NCI-H460 (cell line): Measurements from ENCODE around the gene ADIPOQ. TPM values are rescaled to one million over a fixed set of nuclear protein-coding genes. Genes with fewer than 3 reads are reported as not detected.
"Not testable (repeated sequence)": the region's sequence is repeated elsewhere in the genome, so short reads cannot be mapped to it uniquely, and the experiment has no call there.

Experiments used
- DNase-seq: peaks from one replicate; pipeline ENCODE4 v3.0.0-alpha.2; 2016; ENCODE audit warnings: low read depth; ENCODE audit errors: extremely low read depth
- polyA plus RNA-seq: library from polyadenylated mRNA; depleted of rRNA; stranded (reverse); fragments of >200 nt; gene quantifications from 2 replicates; pipeline ENCODE4 v1.2.3, GENCODE V29; 2014; cell fraction: nucleus; rRNA removed
- total RNA-seq: library from RNA; depleted of rRNA; stranded (reverse); fragments of >200 nt; shearing (Covaris generic); gene quantifications from 2 replicates; pipeline ENCODE4 v1.2.3, GENCODE V29; 2014; rRNA removed

ADIPOQ gene
- total RNA-seq = not detected in 2 replicates
- not detected in 2 replicates for polyA plus RNA-seq

DNA sequence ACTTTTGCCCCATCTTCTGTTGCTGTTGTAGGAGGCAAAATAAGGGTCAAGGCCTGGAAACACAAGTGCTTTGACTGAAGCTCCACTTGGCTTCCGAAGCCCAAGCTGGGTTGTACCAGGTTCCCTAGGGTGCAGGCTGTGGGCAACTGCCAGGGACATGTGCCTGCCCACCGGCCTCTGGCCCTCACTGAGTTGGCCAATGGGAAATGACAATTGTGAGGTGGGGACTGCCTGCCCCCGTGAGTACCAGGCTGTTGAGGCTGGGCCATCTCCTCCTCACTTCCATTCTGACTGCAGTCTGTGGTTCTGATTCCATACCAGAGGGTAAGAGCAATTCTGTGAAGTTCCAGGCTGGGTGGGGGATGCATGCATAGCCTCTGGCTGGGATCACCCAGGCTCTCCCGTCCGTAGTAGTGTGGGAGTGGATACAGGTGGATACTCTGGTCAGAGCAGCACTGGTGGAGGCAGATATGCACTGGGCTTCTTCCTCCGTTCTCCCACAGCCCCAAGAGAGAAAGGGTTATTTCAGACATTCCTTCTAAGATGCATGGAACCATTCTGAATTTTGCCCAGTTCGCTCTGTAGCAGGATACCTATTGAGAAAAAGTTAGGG is at the start of gene ADIPOQ:
Gene ADIPOQ (plus strand): TSS at position 285 of the 613 bp plus-strand sequence. CDS start 10,349 bp downstream, outside the sequence.
- DNase-seq = no peak

GRCh38 chr3:186798239-186798874 is 44.2 kb upstream of the ADIPOQ start:
- no peak for DNase-seq

DNA sequence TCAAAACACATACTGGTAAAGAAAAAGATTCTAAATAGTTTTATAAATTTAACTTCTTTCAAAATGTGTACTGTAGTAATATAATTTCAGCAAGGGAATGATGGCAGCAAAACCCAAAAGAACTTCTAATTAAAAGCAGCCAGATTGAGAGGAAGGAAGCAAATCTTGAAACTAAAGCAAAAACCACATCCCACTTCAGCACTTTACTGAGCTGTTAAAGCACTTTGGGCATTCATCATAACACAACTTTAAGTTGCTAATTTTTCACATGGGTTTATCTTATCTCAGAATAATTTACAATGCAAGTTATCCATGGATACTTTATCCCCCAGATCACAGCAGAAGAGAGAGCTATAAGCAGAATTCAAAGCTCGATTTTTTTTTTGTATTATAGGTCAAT is 42.2 kb upstream of the ADIPOQ start:
- DNase-seq = no peak

DNA sequence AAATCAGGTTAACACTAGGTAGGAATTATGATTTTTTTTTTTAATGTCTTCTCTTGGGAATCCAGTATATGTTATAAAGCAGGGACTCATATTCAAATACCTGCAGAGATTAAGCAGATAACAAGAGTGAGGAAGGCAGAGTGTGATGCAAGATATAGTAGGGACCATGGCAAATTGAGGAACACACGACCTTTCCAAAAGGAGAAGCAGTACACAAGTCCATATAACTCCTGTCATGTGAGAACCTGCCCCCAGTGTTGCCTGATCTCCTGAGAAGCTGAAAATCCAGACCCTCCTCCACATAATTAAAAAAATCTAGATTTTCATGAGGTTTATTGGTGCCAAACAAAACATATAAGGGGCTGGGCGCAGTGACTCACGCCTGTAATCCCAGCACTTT is 39.8 kb upstream of the ADIPOQ start:
- DNase-seq = no peak

- not testable (repeated sequence) for DNase-seq
Observed at GRCh38 chr3:186803447-186803846, 39.1 kb upstream of the ADIPOQ start.

DNA sequence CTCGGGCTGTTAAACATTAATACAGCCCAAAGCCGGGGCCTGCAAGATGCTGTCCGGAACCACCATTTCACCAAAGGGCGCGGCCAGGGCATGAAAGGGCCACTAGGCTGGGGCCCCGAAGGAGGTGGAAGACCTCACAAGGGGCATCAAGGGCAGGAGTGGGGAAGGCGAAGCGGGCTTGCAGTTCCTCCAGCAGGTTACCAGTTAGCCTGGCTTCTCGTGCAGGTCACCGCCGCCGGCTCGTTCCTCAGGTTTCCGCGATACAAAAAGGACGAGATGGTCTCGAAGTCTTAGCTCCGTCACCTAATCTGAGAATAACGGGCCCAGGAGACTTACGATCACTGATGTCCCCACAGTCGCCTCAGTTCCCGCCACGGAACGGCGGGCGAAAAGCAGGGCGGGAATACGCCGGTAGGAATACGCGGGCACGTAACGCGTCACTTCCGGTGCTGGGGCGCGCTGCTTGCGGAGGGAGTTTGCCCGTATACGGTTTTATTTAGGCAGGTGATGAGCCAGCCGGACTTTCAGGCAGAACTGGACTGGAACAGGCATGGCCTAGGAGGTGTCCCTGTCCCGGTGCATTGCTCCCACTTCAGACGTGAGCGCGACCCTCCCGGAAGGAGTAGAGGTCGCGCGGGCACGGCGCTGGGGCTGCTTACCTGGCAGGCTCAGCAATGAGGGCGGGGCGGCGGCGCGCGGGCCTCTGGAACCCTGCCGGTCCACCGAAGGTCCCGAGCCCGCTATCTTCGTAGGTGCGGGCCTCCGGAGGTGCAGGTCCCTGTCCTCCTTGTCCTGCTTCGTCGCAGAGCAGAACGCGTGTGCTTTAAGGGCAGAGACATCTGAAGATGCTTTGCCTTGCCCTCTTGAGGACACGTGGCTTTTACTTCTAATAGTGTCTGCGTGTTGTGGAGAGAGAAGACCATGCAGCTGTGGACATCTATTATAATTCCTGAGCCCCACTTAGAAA is 36.1 kb upstream of the ADIPOQ start, which contains the start of gene RFC4:
Gene RFC4 (minus strand): TSS at position 394 of the 967 bp plus-strand sequence. CDS start 1,769 bp downstream, outside the sequence.
- no peak for DNase-seq

DNA sequence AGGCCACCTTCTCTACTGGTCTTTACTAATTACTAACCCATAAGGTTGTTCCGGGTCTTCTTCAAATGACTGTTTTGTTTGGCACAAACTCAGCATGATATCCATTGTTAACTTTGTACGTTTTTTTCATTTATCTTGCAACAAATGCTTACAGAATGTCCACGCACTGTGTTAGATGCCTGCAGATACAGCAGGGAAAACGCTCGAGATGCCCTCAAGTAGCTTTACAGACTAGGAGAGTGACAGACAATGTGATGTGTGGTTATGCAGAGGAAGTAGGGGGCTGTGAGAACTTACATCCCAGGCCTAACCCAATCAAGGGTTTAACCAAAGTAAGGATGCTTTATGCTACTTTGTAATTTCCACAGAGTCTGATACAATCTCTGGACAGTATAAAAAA is 35.3 kb upstream of the ADIPOQ start:
- DNase-seq = no peak

DNA sequence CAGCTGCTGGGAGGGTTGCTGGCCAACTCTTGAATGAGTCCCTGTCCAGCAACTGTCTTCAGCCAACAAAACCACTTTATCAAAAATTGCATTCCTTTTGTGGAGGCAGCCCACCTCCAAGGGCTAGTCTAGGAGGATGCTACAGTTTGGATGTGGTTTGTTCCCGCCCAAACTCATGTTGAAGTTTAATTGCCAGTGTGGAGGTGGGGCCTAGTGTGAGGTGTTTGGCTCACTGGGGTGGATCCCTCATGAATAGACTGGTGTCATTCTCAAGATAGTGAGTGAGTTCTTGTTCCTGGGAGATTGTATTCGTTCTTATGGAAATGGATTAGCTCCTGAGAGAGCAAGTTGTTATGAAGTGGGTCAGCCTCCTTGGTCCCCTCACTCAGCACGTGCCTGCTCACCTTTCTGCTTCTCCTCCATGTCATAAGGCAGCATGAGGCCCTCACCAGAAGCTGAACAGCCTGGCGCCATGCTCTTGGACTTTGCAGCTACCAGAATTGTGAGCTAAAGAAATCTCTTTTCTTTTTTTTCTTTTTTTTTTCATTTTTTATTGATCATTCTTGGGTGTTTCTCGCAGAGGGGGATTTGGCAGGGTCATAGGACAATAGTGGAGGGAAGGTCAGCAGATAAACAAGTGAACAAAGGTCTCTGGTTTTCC is 32.0 kb upstream of the ADIPOQ start:
- no peak for DNase-seq

DNA sequence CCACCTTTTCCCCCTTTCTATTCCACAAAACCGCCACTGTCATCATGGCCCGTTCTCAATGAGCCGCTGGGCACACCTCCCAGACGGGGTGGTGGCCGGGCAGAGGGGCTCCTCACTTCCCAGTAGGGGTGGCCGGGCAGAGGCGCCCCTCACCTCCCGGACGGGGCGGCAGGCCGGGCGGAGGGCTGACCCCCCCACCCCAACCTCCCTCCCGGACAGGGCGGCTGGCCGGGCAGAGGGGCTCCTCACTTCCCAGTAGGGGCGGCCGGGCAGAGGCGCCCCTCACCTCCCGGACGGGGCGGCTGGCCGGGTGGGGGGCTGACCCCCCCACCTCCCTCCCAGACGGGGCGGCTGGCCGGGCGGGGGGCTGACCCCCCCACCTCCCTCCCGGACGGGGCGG is 31.2 kb upstream of the ADIPOQ start:
- DNase-seq = not testable (repeated sequence)

DNA sequence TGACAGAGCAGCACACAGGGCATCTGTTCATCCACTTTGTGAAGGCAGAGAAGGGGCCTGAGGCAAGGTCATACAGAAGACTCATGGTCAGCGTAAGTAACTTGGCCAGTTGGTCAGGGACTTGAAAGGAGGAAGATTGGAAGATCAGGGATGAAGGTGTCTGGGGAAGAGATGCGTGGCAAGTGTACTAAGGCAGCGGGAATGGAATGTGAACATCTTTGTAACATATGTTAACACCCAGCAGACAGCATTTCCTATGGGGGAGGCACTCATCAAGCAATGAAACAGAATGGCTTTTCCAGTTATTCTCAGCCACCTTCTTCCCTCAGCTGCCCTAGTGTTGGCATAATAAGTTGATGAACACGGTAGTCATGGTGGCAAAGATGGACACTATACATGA is 28.4 kb upstream of the ADIPOQ start:
- no peak for DNase-seq

DNA sequence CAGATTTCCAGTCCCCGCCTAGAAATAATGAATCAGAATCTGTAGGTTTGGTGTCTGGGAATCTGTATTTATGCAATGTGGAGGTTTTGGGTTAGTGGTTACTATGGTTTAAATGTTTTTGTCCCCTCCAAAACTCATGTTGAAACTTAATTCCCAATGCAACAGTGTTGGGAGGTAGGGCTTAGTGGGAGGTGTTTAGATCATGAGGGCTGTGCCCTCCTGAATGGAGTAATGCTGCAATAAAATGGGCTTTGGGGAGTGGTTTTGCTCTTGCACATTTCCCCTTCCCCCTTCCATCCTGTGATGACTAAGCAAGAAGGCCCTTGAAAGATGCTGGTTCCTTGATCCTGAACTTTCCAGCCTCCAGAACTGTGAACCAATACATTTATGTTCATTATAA is 27.1 kb upstream of the ADIPOQ start:
- DNase-seq = peak; percentile 24

- DNase-seq = no peak
Observed at GRCh38 chr3:186818516-186818915, 24.0 kb upstream of the ADIPOQ start.

DNA sequence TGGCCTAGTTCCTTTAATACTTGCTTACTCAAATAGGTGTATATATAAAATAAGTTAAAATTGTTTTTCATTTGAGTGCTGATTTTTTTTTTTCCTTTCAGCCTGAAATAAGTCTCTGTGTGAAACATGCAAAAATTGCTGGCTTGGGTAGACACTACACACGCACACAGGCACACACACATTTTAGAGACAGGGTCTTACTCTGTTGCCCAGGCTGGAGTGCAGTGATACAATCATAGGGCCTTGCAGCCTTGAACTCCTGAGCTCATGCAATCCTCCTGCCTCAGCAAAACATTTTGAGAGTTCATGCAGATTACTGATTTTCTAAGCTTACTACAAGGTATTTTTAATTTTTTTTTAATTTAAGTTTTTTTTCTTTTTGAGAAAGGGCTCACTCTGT is 23.6 kb upstream of the ADIPOQ start:
- no peak for DNase-seq

- peak; percentile 36 for DNase-seq
Observed at GRCh38 chr3:186821429-186822387, 20.8 kb upstream of the ADIPOQ start.

GRCh38 chr3:186822388-186822759 is 20.1 kb upstream of the ADIPOQ start:
- DNase-seq = not testable (repeated sequence)

DNA sequence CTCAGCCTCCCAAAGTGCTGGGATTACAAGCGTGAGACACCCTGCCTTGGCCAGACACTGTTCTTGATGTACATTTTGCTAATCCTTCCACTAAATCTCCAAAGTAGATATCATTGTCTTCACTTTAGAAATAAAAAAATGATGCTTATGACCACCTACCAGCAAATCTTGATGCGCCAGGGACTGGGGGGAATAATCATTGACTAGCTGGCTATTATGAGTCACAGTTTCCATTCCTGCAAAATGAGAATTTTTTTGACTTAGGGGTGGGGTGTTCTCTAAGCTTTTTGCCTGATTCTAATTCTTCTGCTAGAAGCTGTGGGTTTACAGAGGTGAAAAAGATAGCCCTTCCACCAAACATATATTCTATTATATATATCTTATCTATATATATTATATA is 19.1 kb upstream of the ADIPOQ start:
- no peak for DNase-seq

- DNase-seq = no peak
Observed at GRCh38 chr3:186824430-186825139, 17.9 kb upstream of the ADIPOQ start.

DNA sequence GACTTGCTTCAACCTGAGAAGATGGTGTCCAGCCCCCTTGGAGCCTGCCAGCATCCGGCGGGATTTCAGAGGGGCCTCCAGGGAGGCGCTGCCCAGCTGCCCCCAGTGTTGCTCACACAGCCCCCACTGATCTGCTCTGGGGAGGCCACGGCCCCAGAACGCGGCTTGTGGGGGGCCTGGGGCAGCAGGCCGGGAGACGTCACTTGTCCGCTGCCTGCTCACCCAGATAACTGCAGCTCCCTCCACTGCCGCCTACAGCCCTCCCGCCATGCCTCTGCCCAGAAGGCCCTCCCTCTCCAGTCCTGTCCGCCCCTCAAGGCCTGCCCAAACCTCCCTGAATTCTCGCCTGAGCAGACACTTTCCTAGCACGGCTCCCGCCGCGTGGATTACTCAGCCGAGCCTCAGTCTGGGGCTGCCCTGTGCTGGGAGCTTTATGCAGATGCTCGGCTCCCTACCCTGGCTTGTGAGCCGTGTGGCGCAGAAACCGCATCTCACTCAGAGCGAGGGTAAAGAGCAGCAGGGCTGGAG is 17.2 kb upstream of the ADIPOQ start:
- no peak for DNase-seq
